Amniotic epithelial cell (primary cell): ENCODE data around the gene SERPIND1.
A peak's percentile ranks its signal among the peaks of the same experiment; 100 is the strongest.
"Not testable (repeated sequence)": the region's sequence is repeated elsewhere in the genome, so short reads cannot be mapped to it uniquely, and the experiment has no call there.

Source experiments
- DNase-seq: peaks from one replicate; pipeline ENCODE4 v3.0.0-alpha.2; 2010; ENCODE audit warnings: low read depth

Gene SERPIND1

DNA sequence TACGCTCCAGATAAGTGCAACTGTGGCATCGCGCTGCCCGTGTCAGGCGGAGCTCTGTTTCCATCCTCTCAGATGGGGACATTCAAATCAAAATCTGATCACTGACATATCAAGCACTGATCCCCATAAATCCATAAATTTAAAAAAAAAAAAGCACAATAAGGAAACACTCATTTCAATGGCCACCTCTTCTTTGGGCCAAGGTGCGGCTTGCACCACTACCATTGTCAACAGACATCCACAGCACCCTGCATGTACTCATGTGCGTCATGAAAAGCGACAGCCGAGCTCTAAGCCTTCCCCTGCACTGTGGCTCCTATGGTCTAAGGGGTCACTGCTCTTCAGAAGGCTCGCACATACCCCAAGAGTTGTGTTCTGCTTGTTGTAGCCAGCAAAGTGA is 26.7 kb upstream of the SERPIND1 start:
- DNase-seq, result no peak

GRCh38 chr22:20748082-20748481 is 25.8 kb upstream of the SERPIND1 start:
- DNase-seq, result no peak

DNA sequence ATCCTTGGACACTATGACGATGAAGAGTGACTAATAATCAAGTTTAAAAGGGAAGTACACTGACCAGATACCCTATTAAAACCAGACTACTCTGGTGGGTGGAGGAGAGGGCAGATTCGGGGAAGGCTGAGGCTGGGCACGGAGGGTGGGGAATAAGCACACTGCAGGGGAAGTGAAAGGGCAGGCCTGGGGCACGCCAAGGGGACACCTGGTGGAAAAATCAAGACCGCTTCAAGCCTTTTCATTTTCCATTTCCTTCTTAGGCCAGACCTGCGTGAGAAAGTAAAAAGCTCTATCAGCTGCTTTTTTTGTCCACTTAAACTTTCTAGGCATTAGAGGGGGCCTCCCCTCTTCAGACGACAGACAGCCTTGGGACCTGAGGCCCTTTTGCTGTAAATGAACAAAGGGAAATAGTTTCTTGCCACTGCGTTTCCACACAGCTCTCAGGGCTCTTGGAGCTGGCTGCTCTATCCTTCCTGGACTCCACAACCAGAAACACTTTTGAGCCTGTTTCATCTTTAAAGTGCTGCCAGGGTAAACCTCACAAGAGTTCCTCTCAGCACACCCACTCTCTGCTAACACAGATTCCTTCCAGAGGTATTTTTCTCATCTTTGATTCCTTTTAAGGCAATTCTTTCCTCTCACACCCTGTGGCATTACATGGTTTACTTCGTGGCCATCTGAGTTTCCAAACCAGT is 25.0 kb upstream of the SERPIND1 start:
- no peak for DNase-seq

- no peak for DNase-seq
Measured at GRCh38 chr22:20749453-20749852, 24.5 kb upstream of the SERPIND1 start.

DNA sequence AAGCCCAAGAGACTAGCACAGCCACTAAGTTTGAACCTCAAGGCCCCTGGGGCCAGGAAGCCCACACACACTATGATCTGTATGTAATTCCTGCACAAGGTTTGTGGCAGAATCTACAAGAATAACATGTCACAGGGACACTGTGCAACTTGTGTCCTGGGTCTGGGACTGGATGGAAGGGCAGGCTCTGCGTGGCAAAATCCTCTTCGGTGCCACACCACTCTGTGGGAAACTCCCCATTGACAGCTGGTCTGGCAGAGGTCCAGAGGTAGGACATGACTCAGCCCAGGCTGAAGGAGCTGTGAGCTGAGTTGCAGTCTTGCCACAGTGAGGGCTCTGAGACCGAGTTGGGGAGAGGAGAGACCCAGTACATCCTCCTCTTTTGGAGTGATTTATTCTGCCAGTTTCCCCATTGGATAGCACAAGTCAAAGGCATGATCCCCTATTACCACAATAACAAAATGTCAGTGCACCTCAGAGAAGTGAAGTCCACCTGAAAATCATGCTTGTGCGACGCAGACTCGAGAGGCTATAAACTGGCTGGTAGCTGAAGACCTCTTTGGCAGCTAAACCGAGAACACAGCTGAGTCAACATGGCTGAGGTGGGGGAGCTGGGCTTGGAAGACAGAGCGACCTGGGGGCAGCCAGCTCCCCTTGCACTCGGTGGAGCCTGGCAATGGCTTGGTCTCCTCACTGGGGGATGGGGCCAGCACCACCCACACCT is 23.3 kb upstream of the SERPIND1 start:
- DNase-seq, result peak; percentile 85

DNA sequence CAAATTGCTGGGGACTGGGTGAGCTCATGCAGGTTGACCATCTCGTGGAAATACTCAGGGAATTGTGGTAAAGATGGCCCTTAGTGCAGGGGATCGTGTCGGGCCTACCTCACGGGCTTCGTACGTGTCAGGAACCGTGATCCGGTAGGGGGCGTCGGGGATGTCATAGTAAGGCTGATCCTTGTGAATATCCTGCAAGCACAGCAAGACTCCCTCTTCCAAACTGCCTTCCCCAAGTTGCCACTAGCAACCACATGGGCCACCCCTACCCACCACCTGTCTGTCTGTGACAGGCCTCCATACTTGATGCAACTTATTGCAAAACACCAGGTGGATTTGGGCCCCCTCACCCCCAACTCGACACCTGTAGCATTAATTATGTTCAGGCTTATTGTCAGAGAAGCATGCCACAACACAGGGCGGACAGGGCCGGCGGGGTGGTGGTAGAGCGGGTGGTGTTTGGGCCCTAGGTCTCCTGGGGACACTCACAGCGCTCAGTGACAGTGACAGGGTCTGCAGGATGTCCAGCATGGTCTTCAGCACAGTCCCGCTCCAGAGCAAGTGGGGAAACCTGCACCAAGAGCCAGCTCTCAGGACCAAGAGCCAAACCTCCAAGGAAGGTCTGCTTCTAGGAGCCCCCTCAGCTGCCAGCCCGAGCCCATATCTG is 22.6 kb upstream of the SERPIND1 start:
- DNase-seq, result peak; percentile 10

DNA sequence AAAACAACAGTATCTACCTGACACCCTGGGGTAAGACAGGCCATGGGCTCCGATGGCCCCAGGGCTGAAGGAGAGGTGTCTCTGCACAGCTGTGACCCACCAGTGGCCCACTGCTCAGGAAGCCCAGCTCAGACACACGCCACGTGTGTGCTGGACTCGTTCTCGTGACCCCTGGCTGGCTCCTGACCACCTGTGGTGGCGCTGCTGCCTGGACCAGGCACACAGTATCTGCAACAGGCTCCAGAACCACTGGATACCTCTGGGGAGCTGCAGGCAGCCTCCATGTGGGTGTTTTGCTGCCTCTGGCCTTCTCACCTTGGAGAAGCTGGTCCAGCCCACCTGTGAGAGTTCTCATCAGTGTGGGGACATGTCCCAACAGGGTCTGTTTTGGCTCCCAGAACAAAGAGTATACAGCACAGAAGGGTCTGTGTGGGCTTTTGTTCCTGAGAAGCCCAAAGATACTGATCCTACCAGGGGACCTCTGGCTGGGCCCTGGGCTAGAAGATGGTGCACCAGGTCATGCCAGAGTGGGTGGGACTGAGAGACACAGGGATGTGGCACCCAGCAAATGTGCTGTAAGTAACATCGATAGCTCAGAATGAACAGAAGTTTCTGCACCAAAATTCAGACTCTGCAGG is 21.7 kb upstream of the SERPIND1 start:
- no peak for DNase-seq

- no peak for DNase-seq
Measured at GRCh38 chr22:20752873-20753272, 21.0 kb upstream of the SERPIND1 start.

DNA sequence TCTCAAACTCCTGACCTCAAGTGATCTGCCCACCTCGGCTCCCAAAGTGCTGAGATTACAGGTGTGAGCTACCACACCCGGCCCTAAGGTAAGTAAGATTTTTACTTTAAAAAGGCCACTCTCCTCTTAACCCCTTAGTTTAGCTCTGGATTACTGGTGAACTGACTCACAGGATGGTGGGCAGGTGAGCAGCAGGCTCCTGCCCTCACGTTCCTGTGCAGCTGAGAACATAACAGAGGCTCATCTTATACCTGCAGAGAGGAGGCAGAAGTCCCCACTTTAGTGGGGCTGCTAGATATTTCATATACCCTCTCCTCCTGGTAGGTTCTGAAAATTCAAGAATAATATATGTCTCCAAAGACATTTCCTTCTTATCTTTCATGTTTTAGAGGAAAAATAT is 17.1 kb upstream of the SERPIND1 start:
- no peak for DNase-seq

- DNase-seq, result no peak
Measured at GRCh38 chr22:20758688-20759087, 15.2 kb upstream of the SERPIND1 start.

DNA sequence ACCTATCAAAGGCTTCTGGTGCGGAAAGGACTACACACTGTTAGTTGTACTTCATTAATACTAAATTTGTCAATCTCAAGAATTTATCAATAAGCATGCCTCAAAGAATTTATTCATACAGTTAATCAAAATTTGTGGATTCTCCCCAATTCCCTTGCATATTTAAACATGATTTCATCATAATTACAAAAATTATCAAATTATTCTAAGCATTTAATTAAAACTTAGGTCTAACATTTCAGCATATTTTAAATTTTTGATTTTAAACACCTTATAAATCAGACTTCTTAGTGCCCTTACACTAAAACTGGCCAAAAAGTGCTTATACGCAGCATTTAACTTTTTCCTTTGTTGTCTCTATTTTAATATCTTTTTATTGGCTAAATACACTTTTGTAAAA is 13.8 kb upstream of the SERPIND1 start:
- no peak for DNase-seq

GRCh38 chr22:20761536-20761935 is 12.4 kb upstream of the SERPIND1 start:
- peak; percentile 40 for DNase-seq

DNA sequence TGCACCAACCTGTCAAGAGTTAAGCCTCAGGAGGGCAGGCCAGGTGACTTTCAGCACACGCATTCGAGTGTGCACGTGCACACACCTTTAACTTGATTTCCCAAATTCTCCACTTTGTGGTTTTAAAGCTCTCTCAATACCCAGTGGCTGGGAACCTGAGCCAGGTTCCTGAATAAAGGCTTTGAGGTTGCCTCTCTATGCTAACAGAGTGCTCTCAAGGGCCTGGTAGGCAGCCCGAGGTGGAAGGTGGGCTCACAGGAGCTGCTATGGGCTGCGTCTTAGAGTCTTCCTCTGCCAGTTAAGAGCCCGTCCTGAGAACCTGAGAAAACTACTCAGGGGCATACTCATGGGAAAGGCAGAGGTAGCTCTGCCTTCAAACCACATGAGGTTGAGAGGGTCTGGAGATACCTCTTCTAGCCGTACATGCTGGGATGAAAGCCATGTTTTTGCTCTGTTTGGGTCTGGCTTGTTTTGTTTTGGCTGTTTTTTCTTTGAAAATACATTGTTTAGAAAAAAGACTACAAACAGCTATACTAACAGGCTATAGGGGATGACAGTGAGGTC is 11.6 kb upstream of the SERPIND1 start:
- DNase-seq, result no peak

- DNase-seq, result no peak
Measured at GRCh38 chr22:20763630-20764470, 10.1 kb upstream of the SERPIND1 start.

- no peak for DNase-seq
Measured at GRCh38 chr22:20764471-20764720, 9.5 kb upstream of the SERPIND1 start.

DNA sequence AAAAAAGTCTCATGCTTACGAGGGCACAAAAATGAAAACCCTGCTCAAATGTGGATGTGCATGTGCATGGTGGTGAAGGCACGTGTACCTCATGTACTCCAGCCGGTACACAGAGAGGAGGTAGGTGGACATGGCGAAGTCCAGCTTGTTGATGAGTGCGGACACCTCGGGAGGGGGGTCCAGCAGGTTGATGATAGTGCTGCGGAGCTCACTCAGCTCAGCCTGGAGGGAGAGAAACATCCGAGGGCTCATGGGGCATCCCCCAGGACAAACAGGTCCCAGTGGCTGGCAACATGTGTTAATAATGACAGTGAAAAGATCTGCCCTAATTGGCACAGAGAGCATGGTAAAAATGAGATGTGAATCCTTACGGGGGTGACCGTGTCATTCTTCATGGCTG is 9.2 kb upstream of the SERPIND1 start:
- DNase-seq, result no peak

GRCh38 chr22:20765938-20766337 is 8.0 kb upstream of the SERPIND1 start:
- no peak for DNase-seq

DNA sequence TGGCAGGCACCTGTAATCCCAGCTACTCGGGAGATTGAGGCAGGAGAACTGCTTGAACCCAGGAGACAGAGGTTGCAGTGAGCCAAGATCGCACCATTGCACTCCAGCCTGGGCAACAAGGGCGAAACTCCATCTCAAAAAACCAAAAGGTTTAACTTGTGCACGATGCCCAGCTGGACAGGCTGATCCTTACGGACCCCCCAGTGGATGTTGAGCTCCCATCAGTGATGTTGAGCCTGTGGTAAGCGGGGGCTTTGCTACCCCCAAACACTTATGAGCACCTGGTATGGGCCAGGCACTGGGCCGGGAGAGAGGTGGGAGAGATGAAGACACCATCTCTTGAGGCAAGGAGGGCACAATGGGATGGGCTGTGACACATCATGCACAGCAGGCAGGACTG is 7.4 kb upstream of the SERPIND1 start:
- no peak for DNase-seq

DNA sequence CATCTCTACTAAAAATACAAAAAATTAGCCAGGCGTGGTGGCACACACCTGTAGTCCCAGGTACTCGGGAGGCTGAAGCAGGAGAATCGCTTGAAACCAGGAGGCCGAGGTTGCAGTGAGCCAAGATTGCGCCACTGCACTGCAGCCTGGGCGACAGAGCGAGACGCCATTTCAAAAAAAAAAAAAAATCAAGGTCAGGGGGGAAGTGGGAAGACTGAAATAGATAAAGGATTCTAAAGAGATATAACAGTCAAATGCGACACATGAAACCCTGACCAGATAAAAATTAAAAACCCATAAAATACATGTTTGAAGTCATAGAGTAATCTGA is 4.5 kb upstream of the SERPIND1 start:
- DNase-seq, result not testable (repeated sequence)

DNA sequence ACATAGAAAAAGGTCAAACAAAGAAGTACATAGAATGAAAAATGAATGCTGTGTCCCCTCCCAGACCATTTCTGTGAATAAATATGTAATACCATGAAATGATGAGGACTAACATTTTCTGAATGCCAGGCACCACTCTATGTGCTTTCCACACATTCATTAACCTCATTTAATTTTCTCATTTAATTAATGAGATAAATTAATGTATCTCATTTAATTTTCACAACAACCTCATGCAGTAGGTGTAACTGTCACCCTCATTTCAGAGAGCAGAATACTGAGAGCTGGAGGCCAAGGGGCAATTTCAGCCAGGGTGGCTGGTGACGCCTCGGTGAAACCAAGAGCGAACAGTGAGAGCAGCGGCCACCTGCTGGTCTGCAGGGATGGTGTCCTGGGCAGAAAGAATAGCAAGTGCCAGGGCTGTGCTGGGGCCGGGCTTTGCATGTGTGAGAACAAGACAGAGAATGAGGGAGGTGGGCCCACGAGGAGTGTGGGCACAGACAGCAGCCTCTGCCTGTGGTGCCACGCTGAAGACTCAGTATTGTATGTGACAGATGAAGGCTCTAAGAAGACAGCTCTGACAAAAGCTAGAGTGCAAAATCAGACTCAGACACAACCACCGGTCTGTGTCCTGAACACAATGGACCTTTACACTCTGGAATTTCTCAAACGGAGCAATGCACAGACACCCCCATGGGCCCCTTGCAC is 1.8 kb upstream of the SERPIND1 start:
- no peak for DNase-seq

DNA sequence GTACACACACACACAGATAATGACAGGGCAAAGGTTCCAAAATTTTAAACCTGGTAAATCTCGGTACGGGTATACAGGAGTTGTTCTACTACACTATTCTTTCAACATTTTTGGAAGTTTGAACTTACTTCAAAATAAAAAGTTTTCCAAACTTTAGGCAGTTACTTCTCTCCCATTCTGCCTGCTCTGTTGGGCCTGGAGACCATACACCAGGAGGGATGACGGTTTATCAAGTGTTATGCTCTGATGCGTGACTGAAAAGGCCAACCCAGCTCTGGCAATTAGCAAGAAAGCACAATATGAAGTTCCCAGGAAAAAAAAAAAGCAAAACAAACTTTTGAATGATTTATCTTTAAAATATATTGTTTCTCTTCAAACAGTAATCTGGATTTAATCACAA is 969 bp downstream of the SERPIND1 start:
- no peak for DNase-seq
